Neural cell (in vitro differentiated cells): ENCODE results near the gene FOXE1.

Experiments
- EZH2 ChIP-seq: fragments of 200-600, 300-800 bp; shearing (Covaris generic), sonication (generic); IDR thresholded peaks from 2 replicates; pipeline ENCODE4 v1.6.1; 2014; ENCODE audit warnings: antibody characterized with exemption, low read length, borderline replicate concordance, mild to moderate bottlenecking; ENCODE audit not compliant: insufficient read depth, poor library complexity, severe bottlenecking
- POLR2AphosphoS5 ChIP-seq: IDR thresholded peaks from 2 replicates; pipeline ENCODE4 v1.6.1; 2012
- TAF1 ChIP-seq: IDR thresholded peaks from 2 replicates; pipeline ENCODE4 v1.6.1; 2012; ENCODE audit warnings: low read depth
- TF ChIP-seq, protein P1 (sequence below): fragments of 450-650 bp; IDR thresholded peaks from 2 replicates; pipeline ENCODE4 v1.5.1; 2014; ENCODE audit warnings: antibody characterized with exemption, mild to moderate bottlenecking, moderate library complexity; ENCODE audit not compliant: poor library complexity, severe bottlenecking

DNA sequence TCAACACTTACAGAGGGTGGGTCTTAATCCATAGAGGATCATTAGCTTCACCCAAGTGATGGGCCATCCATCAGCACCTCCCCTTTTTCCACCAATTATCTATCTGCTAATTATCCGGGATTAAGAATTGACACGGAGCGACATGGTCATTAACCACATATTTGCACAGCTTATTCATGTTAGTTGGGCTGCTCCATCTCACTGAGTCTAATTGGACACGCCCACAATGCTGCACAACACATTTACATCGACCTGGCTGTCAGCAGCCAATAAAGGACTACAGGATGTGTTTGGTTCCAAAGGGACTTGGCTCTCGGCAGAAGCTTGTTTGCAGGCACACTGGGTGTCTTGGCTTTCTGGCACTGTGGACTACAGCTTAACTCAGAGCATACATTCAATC lies 21.6 kb downstream of the FOXE1 start:
- TF ChIP-seq TAF1 (no peak), EZH2 (no peak), POLR2AphosphoS5 (no peak)
- TF ChIP-seq, protein P1, sequence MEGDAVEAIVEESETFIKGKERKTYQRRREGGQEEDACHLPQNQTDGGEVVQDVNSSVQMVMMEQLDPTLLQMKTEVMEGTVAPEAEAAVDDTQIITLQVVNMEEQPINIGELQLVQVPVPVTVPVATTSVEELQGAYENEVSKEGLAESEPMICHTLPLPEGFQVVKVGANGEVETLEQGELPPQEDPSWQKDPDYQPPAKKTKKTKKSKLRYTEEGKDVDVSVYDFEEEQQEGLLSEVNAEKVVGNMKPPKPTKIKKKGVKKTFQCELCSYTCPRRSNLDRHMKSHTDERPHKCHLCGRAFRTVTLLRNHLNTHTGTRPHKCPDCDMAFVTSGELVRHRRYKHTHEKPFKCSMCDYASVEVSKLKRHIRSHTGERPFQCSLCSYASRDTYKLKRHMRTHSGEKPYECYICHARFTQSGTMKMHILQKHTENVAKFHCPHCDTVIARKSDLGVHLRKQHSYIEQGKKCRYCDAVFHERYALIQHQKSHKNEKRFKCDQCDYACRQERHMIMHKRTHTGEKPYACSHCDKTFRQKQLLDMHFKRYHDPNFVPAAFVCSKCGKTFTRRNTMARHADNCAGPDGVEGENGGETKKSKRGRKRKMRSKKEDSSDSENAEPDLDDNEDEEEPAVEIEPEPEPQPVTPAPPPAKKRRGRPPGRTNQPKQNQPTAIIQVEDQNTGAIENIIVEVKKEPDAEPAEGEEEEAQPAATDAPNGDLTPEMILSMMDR: no peak
